Measurements from ENCODE around the gene PHLDB1.

DNA sequence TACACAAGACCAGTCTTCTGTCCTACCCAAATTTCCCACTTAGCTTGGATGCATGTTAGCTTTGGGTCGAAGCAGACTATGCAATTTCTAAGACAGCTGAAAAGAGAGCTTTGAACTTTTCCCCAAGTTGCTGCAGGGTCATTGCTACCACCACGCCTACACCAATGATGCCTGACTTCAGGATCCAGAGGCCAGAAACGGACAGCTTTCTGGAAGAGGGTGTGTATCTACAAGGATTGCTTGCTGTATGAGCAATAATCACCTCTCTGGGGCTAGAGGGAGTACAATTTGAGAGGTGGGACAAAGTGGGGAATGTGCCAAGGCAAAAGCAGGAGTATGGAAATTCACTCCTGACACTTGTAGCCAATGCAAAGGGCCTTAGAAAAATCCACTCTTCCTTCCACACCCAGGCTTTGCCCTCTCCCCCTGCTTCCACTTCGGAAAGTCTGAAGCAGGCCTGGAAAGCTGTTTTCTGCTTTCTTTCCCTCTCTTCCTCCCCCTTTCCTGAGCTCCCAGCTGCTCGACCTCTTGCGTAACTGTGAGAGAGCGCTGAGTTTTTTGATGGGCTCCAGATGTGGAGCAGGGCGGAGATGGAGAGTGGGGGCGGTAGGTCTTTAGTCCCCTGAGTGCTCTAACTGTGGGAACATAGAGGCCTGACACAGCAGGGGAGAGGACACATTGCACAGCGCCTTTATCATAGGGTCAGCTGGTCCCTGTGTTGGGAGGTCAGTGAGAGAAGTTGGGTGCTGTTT, 2.1 kb upstream of the PHLDB1 start:
- TF ChIP-seq, protein P1, sequence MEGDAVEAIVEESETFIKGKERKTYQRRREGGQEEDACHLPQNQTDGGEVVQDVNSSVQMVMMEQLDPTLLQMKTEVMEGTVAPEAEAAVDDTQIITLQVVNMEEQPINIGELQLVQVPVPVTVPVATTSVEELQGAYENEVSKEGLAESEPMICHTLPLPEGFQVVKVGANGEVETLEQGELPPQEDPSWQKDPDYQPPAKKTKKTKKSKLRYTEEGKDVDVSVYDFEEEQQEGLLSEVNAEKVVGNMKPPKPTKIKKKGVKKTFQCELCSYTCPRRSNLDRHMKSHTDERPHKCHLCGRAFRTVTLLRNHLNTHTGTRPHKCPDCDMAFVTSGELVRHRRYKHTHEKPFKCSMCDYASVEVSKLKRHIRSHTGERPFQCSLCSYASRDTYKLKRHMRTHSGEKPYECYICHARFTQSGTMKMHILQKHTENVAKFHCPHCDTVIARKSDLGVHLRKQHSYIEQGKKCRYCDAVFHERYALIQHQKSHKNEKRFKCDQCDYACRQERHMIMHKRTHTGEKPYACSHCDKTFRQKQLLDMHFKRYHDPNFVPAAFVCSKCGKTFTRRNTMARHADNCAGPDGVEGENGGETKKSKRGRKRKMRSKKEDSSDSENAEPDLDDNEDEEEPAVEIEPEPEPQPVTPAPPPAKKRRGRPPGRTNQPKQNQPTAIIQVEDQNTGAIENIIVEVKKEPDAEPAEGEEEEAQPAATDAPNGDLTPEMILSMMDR (IDR thresholded peaks at IDR 0.05), result no peak
- TF ChIP-seq, protein P2, sequence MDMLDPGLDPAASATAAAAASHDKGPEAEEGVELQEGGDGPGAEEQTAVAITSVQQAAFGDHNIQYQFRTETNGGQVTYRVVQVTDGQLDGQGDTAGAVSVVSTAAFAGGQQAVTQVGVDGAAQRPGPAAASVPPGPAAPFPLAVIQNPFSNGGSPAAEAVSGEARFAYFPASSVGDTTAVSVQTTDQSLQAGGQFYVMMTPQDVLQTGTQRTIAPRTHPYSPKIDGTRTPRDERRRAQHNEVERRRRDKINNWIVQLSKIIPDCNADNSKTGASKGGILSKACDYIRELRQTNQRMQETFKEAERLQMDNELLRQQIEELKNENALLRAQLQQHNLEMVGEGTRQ (IDR thresholded peaks at IDR 0.05; ENCODE audit: borderline replicate concordance, low read depth, low read length), result no peak
- TF ChIP-seq GABPA (IDR thresholded peaks at IDR 0.05; ENCODE audit: low read depth) (no peak), SIN3A (IDR thresholded peaks at IDR 0.05; ENCODE audit: borderline replicate concordance, low read depth, low read length) (peak; percentile 86), JUND (IDR thresholded peaks at IDR 0.05) (no peak), RFX5 (IDR thresholded peaks at IDR 0.05; ENCODE audit: low read length) (no peak), YY1 (IDR thresholded peaks at IDR 0.05; ENCODE audit: low read depth) (no peak), POLR2AphosphoS5 (IDR thresholded peaks at IDR 0.05; ENCODE audit: low read depth, low read length) (peak; percentile 50; the same call in 1 of the 2 replicates), SMC3 (IDR thresholded peaks at IDR 0.05; ENCODE audit: low read depth, low read length) (no peak)
- TF ChIP-seq, protein P3, sequence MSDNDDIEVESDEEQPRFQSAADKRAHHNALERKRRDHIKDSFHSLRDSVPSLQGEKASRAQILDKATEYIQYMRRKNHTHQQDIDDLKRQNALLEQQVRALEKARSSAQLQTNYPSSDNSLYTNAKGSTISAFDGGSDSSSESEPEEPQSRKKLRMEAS (IDR thresholded peaks at IDR 0.05; ENCODE audit: low read depth), result no peak
- TF ChIP-seq, protein P4, sequence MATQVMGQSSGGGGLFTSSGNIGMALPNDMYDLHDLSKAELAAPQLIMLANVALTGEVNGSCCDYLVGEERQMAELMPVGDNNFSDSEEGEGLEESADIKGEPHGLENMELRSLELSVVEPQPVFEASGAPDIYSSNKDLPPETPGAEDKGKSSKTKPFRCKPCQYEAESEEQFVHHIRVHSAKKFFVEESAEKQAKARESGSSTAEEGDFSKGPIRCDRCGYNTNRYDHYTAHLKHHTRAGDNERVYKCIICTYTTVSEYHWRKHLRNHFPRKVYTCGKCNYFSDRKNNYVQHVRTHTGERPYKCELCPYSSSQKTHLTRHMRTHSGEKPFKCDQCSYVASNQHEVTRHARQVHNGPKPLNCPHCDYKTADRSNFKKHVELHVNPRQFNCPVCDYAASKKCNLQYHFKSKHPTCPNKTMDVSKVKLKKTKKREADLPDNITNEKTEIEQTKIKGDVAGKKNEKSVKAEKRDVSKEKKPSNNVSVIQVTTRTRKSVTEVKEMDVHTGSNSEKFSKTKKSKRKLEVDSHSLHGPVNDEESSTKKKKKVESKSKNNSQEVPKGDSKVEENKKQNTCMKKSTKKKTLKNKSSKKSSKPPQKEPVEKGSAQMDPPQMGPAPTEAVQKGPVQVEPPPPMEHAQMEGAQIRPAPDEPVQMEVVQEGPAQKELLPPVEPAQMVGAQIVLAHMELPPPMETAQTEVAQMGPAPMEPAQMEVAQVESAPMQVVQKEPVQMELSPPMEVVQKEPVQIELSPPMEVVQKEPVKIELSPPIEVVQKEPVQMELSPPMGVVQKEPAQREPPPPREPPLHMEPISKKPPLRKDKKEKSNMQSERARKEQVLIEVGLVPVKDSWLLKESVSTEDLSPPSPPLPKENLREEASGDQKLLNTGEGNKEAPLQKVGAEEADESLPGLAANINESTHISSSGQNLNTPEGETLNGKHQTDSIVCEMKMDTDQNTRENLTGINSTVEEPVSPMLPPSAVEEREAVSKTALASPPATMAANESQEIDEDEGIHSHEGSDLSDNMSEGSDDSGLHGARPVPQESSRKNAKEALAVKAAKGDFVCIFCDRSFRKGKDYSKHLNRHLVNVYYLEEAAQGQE (IDR thresholded peaks at IDR 0.05; ENCODE audit: low read depth, low read length), result no peak

Data from SK-N-SH (cell line).